ENCODE results near the gene KAZN.

- TF ChIP-seq POLR2AphosphoS5 (IDR thresholded peaks at IDR 0.05): no peak
- TF ChIP-seq CTCF (IDR thresholded peaks at IDR 0.05): no peak
- TF ChIP-seq POLR2A (IDR thresholded peaks at IDR 0.05): no peak
Measured at GRCh38 chr1:14852291-14852690, 253.8 kb downstream of the KAZN start.
